PC-9 (cell line): ENCODE measurements around the gene ARPC1A.

Experiments used
- CTCF ChIP-seq: fragments of 200-600 bp; sonication (generic); conservative IDR thresholded peaks from 2 replicates; pipeline ENCODE4 v1.6.1; 2017; ENCODE audit warnings: mixed run types, antibody characterized with exemption, mild to moderate bottlenecking, moderate library complexity
- EZH2 ChIP-seq: fragments of 200-600 bp; sonication (generic); IDR thresholded peaks from 2 replicates; pipeline ENCODE4 v1.8.0; 2017; ENCODE audit warnings: antibody characterized with exemption, low read depth

DNA sequence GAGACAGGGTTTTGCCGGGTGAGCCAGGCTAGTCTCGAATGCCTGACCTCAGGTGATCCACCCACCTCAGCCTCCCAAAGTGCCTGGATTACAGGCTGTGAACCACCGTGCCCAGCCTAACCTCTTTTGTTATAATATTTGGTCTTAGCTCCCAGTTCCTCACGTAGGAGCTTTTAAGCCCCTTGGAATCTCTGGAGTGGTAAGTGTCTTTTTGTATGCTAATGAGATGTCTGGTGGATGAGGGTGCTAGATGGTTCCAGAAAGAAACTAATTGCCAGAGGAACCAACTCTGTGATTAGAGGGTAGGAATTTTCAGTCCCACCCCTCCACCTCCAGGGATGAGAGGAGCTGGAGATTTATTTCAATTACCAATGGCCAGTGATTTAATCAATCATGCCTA is 5.3 kb upstream of the ARPC1A start:
- TF ChIP-seq CTCF = no peak
- TF ChIP-seq EZH2 = no peak
